HG03280 (cell line): ENCODE data around the gene NOD2.

Source experiments
- ATAC-seq: cut with Tn5 transposase; IDR thresholded peaks from one replicate; pipeline ENCODE4 v1.9.1; 2021; ENCODE audit warnings: mild to moderate bottlenecking, moderate library complexity; ENCODE audit not compliant: unreplicated experiment

The NOD2 gene

GRCh38 chr16:50712560-50712898 is 19.1 kb downstream of the NOD2 start:
- ATAC-seq, result no peak

GRCh38 chr16:50712956-50713355 is 19.6 kb downstream of the NOD2 start:
- no peak for ATAC-seq

GRCh38 chr16:50717091-50717490 is 23.7 kb downstream of the NOD2 start:
- no peak for ATAC-seq

GRCh38 chr16:50717494-50717893 is 24.1 kb downstream of the NOD2 start:
- ATAC-seq, result no peak

GRCh38 chr16:50718061-50718760 is 24.8 kb downstream of the NOD2 start:
- no peak for ATAC-seq

- no peak for ATAC-seq
Observed at GRCh38 chr16:50718761-50719400, 25.5 kb downstream of the NOD2 start.

GRCh38 chr16:50719401-50720337 is 26.3 kb downstream of the NOD2 start:
- ATAC-seq, result no peak

GRCh38 chr16:50721549-50722404 is 28.4 kb downstream of the NOD2 start:
- ATAC-seq, result no peak

GRCh38 chr16:50722405-50722737 is 29.0 kb downstream of the NOD2 start:
- no peak for ATAC-seq

GRCh38 chr16:50722960-50723359 is 29.6 kb downstream of the NOD2 start:
- ATAC-seq, result no peak

- ATAC-seq, result no peak
Observed at GRCh38 chr16:50724306-50724705, 30.9 kb downstream of the NOD2 start.

- ATAC-seq, result no peak
Observed at GRCh38 chr16:50731130-50731988, 38.0 kb downstream of the NOD2 start.

GRCh38 chr16:50731989-50732832 is 38.8 kb downstream of the NOD2 start:
- ATAC-seq, result no peak

- no peak for ATAC-seq
Observed at GRCh38 chr16:50733468-50733867, 40.1 kb downstream of the NOD2 start.

GRCh38 chr16:50735629-50736122 is 42.3 kb downstream of the NOD2 start:
- ATAC-seq, result no peak

GRCh38 chr16:50736448-50736847 is 43.0 kb downstream of the NOD2 start:
- ATAC-seq, result no peak

GRCh38 chr16:50737420-50737959 is 44.1 kb downstream of the NOD2 start:
- no peak for ATAC-seq

- no peak for ATAC-seq
Observed at GRCh38 chr16:50739031-50739430, 45.6 kb downstream of the NOD2 start.

GRCh38 chr16:50740736-50741135 is 47.3 kb downstream of the NOD2 start:
- ATAC-seq, result no peak
